HepG2 (cell line): ENCODE measurements around the gene RNF126. TPM values are rescaled to one million over a fixed set of nuclear protein-coding genes. Genes with fewer than 3 reads are reported as not detected.

Experiments
- ATAC-seq: fragments of 200-7000 bp; cut with Tn5 transposase; 3 replicates; pipeline ENCODE4 v1.9.1; 2020; ENCODE audit warnings: mild to moderate bottlenecking, moderate library complexity
- BruUV-seq: library from RNA; stranded (reverse); fragments of 400-500 nt; replicated peaks from 2 replicates; lab custom pipeline; 2021; lab: Mats Ljungman, UMichigan
- CTCF ChIA-PET: fragments of 300-600 bp; formaldehyde crosslinking; extraction: SDS; loops from one replicate; lab custom pipeline; 2021; ENCODE audit warnings: low total read pairs, inconsistent platforms, low intra/inter-chr PET ratio; lab: Yijun Ruan, JAX
- POLR2A ChIA-PET: fragments of 350-600 bp; sonication (Branson Sonifier 250); formaldehyde crosslinking; loops from one replicate; lab custom pipeline; 2020; ENCODE audit warnings: antibody characterized with exemption, inconsistent platforms; lab: Yijun Ruan, JAX
- DNase-seq: peaks from one replicate; pipeline ENCODE4 v3.0.0-alpha.2; 2015; ENCODE audit warnings: low spot score
- FAIRE-seq: peaks from 3 replicates; lab custom pipeline; 2011; peaks lifted over from hg19 to GRCh38; lab: Jason Lieb, UNC
- H2AFZ ChIP-seq: one replicate; pipeline ENCODE4 v1.6.1; 2011; ENCODE audit warnings: low read length, inconsistent platforms
- H3K27ac ChIP-seq: fragments of 300-600 bp; 3 replicates; pipeline ENCODE4 v1.8.0; 2011; ENCODE audit warnings: mixed run types, mild to moderate bottlenecking, mixed read lengths, low read length, inconsistent platforms; ENCODE audit not compliant: insufficient read depth; ENCODE audit errors: extremely low read length
- H3K27me3 ChIP-seq, 2 experiments: fragments of 200-600 bp in 1 of 2; 2 replicates in 1 of 2; 3 replicates in 1 of 2; pipeline versions ENCODE4 v1.6.0 to v1.8.0; 2011; ENCODE audit warnings: low read length in 2 of 2, mild to moderate bottlenecking in 2 of 2, moderate library complexity in 2 of 2, inconsistent platforms in 1 of 2; ENCODE audit not compliant: insufficient read depth in 2 of 2, control insufficient read depth in 1 of 2
- H3K36me3 ChIP-seq, 2 experiments: fragments of 200-600 bp in 1 of 2; replicated peaks in 1 of 2; 2 replicates in 1 of 2; 3 replicates in 1 of 2; pipeline versions ENCODE4 v1.5.1 to v1.8.0; 2011; ENCODE audit warnings: low read length in 2 of 2, inconsistent platforms in 1 of 2; ENCODE audit not compliant: insufficient read depth in 2 of 2, control insufficient read depth in 1 of 2
- H3K4me1 ChIP-seq: 2 replicates; pipeline ENCODE4 v1.5.1; 2012; ENCODE audit warnings: low read length, inconsistent platforms; ENCODE audit not compliant: insufficient read depth
- H3K4me2 ChIP-seq: 2 replicates; pipeline ENCODE4 v1.6.0; 2011; ENCODE audit warnings: low read depth, low read length, inconsistent platforms
- H3K4me3 ChIP-seq, 3 experiments: fragments of 200-600 bp in 1 of 3; sonication (generic), shearing (Covaris generic) in 1 of 3; replicated peaks in 1 of 3; 2 replicates each; pipeline ENCODE4 v1.5.1; 2011 to 2016; ENCODE audit warnings: low read length in 3 of 3, inconsistent platforms in 2 of 3, low read depth in 2 of 3, mild to moderate bottlenecking in 2 of 3, control low read depth in 1 of 3, mixed read lengths in 1 of 3; ENCODE audit not compliant: insufficient read depth in 1 of 3
- H3K79me2 ChIP-seq: one replicate; pipeline ENCODE4 v1.6.1; 2011; ENCODE audit warnings: low read length, inconsistent platforms; ENCODE audit not compliant: insufficient read depth
- H3K9ac ChIP-seq: 2 replicates; pipeline ENCODE4 v1.6.0; 2011; ENCODE audit warnings: mild to moderate bottlenecking, low read depth, low read length, inconsistent platforms; ENCODE audit not compliant: insufficient read depth
- H3K9me3 ChIP-seq: 2 replicates; pipeline ENCODE4 v1.5.1; 2012; ENCODE audit warnings: mild to moderate bottlenecking, low read length
- H4K20me1 ChIP-seq: 2 replicates; pipeline ENCODE4 v1.6.0; 2011; ENCODE audit warnings: inconsistent platforms, mild to moderate bottlenecking, low read length, moderate library complexity; ENCODE audit not compliant: insufficient read depth
- BCLAF1 ChIP-seq: fragments of 450-650 bp; IDR thresholded peaks from 2 replicates; pipeline ENCODE4 v1.6.1; 2017; ENCODE audit warnings: mild to moderate bottlenecking
- FOXA1 ChIP-seq, 2 experiments: fragments of 450-650 bp in 1 of 2; sonication (generic) in 1 of 2; formaldehyde crosslinking in 1 of 2; IDR thresholded peaks; 2 replicates each; pipeline versions ENCODE4 v1.4.0 to v1.6.1; 2016 to 2020; ENCODE audit warnings: missing genetic modification reagents in 1 of 2
- HOXA3 ChIP-seq: sonication (generic); formaldehyde crosslinking; IDR thresholded peaks from 2 replicates; pipeline ENCODE4 v1.5.0; 2020; ENCODE audit warnings: missing genetic modification reagents
- KAT8 ChIP-seq: IDR thresholded peaks from 2 replicates; pipeline ENCODE4 v1.6.1; 2016; ENCODE audit warnings: missing genetic modification reagents, missing compliant biosample characterization
- MYPOP ChIP-seq: sonication (generic); formaldehyde crosslinking; IDR thresholded peaks from 2 replicates; pipeline ENCODE4 v1.8.1; 2023; ENCODE audit warnings: mild to moderate bottlenecking, moderate library complexity, missing genetic modification reagents
- NFE2L2 ChIP-seq: fragments of 150-350 bp; IDR thresholded peaks from 2 replicates; pipeline ENCODE4 v1.6.1; 2014; ENCODE audit warnings: low read length
- NFKBIZ ChIP-seq: IDR thresholded peaks from 2 replicates; pipeline ENCODE4 v1.6.1; 2018; ENCODE audit warnings: missing genetic modification reagents, missing compliant biosample characterization
- PAX8 ChIP-seq: sonication (generic); formaldehyde crosslinking; IDR thresholded peaks from 2 replicates; pipeline ENCODE4 v1.8.0; 2022; ENCODE audit warnings: mild to moderate bottlenecking, missing genetic modification reagents, borderline replicate concordance
- TCF12 ChIP-seq, 2 experiments: fragments of 450-650 bp in 1 of 2; sonication (generic) in 1 of 2; formaldehyde crosslinking in 1 of 2; IDR thresholded peaks; 2 replicates each; pipeline versions ENCODE4 v1.6.1 to v1.8.0; 2017 to 2022; ENCODE audit warnings: antibody characterized with exemption in 1 of 2, mild to moderate bottlenecking in 1 of 2, missing genetic modification reagents in 1 of 2, moderate library complexity in 1 of 2
- TMF1 ChIP-seq: sonication (generic); formaldehyde crosslinking; IDR thresholded peaks from 2 replicates; pipeline ENCODE4 v1.8.1; 2022; ENCODE audit warnings: low read depth, missing genetic modification reagents
- ZEB1 ChIP-seq: IDR thresholded peaks from 2 replicates; pipeline ENCODE4 v1.6.1; 2012; ENCODE audit warnings: mild to moderate bottlenecking, low read depth, inconsistent platforms; ENCODE audit not compliant: insufficient replicate concordance
- ZKSCAN1 ChIP-seq: fragments of 150-350 bp; IDR thresholded peaks from 2 replicates; pipeline ENCODE4 v1.6.1; 2014; ENCODE audit warnings: low read length
- ZNF143 ChIP-seq: sonication (generic); formaldehyde crosslinking; IDR thresholded peaks from 2 replicates; pipeline ENCODE4 v1.4.0; 2020; ENCODE audit warnings: missing genetic modification reagents
- ZNF556 ChIP-seq: sonication (generic); formaldehyde crosslinking; IDR thresholded peaks from 2 replicates; pipeline ENCODE4 v1.4.0; 2020; ENCODE audit warnings: mild to moderate bottlenecking, missing genetic modification reagents, borderline replicate concordance
- ZNF768 ChIP-seq: sonication (generic); formaldehyde crosslinking; IDR thresholded peaks from 2 replicates; pipeline ENCODE4 v1.4.0; 2020; ENCODE audit warnings: missing genetic modification reagents
- WGBS: methylation state at CpG from one replicate; pipeline ENCODE4 v1.1.6; 2017; ENCODE audit warnings: low lambda C conversion rate; 5-methylcytosine and 5-hydroxymethylcytosine counted together
- in situ Hi-C: cut with HindIII; loops from 2 replicates; pipeline ENCODE4 v1.10.0; 2017; ENCODE audit warnings: low pct_unique_long_range_greater_than_20kb; ENCODE audit not compliant: extremely low pct_ligation_motif_present
- intact Hi-C: fragments of 100-400 bp; cut with micrococcal nuclease; formaldehyde crosslinking; loops from one replicate; pipeline ENCODE4 v1.10.0; 2022; ENCODE audit not compliant: unreplicated experiment
- polyA plus RNA-seq, 8 experiments: library from polyadenylated mRNA; depleted of rRNA in 3 of 8; stranded (reverse) in 7 of 8; unstranded in 1 of 8; fragments of >200 nt; fragmentation: Illumina TruSeq in 4 of 8; extraction: Trizol in 4 of 8; gene quantifications; 2 replicates each; pipeline versions ENCODE4 v1.2.1 to v1.2.3, GENCODE V29; 2011 to 2016; ENCODE audit warnings: low read depth in 4 of 8, missing spikeins in 1 of 8, mixed read lengths in 1 of 8; ENCODE audit not compliant: insufficient read depth in 1 of 8
- total RNA-seq, 5 experiments: library from RNA; depleted of rRNA; stranded (reverse); fragments of >200 nt; fragmentation: Illumina TruSeq; extraction: Trizol; gene quantifications; 2 replicates each; pipeline ENCODE4 v1.2.3, GENCODE V29; 2016; ENCODE audit warnings: low read depth in 1 of 5
- TF ChIP-seq, protein P1 (sequence below): IDR thresholded peaks from 2 replicates; pipeline ENCODE4 v1.6.1; 2016; ENCODE audit warnings: mild to moderate bottlenecking, missing biosample characterization, missing genetic modification reagents
- TF ChIP-seq, protein P2 (sequence below): sonication (generic); IDR thresholded peaks from 2 replicates; pipeline ENCODE4 v1.6.1; 2016; ENCODE audit warnings: low read depth, borderline replicate concordance

RNF126 gene
- total and polyA plus RNA-seq, 2 of the 13 experiments (the other 11 are each of a cell fraction or from before 2014, with no cell fraction given) = 23.2 to 34.0 TPM

DNA sequence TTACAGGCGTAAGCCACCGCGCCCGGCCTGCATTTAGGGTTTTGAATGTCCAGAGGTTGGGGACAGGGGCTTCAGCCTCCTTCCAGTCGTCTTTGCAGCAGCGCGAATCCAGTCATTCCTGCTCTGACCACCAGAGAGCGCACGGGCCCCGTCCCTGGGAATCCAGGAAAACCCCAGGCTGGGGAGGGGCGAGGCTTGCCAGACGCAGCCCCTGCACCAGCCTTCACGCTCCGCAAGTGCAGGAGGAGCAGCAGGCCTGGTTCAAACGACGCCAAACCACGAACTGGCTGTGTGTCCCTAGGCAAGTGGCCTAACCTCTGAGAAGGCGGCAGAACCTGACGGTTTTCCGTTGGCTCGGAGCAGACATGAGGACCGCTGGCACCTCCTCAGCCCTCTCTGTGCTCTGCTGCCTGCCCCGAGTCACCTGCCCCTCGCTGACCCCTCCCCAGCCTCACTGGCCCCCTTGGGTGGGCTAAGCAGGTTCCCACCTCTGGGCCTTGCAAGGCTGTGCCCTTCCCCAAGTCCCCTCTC lies 2.0 kb upstream of the RNF126 start (continued):
- no peak for TF ChIP-seq ZNF556 (CRISPR knock-in tag)
- TF ChIP-seq HOXA3 (CRISPR knock-in tag) = peak; percentile 67; the same call in 1 of the 2 replicates
- no peak for TF ChIP-seq ZNF143 (CRISPR knock-in tag)

GRCh38 chr19:663682-664117 lies 686 bp upstream of the RNF126 start:
- in situ Hi-C loops = no loop called here
- Histone ChIP-seq H3K4me3 (peak overlapping the region; percentile 35 to 99 (median 66); a peak in 5 of 6 replicates), H3K27me3 (no peaks in the 10 kb centered on the region; a peak in 1 of 5 replicates), H3K9me3 (no peaks in the 10 kb centered on the region; the same call in 1 of the 2 replicates), H3K27ac (peak overlapping the region; percentile 79), H3K79me2 (peaks cover 42% of the 10 kb centered on the region), H2AFZ (no peak overlapping the region), H4K20me1 (peaks cover 28% of the 10 kb centered on the region), H3K4me1 (peaks cover 53% of the 10 kb centered on the region), H3K9ac (peak overlapping the region; percentile 65), H3K4me2 (peak overlapping the region; percentile 76), H3K36me3 (peaks cover 1 to 3% of the 10 kb centered on the region in 2 experiments; a peak in 2 of 5 replicates)
- 64% methylated on average over 15 of the region's 18 CpGs for WGBS
- DNase-seq (no peak), ATAC-seq (peak; percentile 4), FAIRE-seq (no peak)
- BruUV-seq = no TSS peak
- CTCF ChIA-PET = interaction anchor here (1.7 kb wide), 1 partner anchor 70 kb away, joined by 8 read pairs; no protein-coding TSS in a partner anchor
- intact Hi-C loops = loop anchor here (1.0 to 10.0 kb wide), 3 partner anchors 71 to 261 kb away; partner anchors contain the start of genes ARID3A and HCN2
- POLR2A ChIA-PET = interaction anchor here (0.5 to 1.7 kb wide), 18 partner anchors 12 to 197 kb away, joined by 3 to 11 read pairs (median 4); partner anchors contain the start of gene FSTL3
- TF ChIP-seq TMF1 = no peak
- TF ChIP-seq BCLAF1 = no peak
- TF ChIP-seq KAT8 (CRISPR knock-in tag) = 0 out of 2 replicates have a peak, but pooled peaks have one; percentile 10
- TF ChIP-seq MYPOP (CRISPR knock-in tag) = no peak; the same call in 1 of the 2 replicates
- TF ChIP-seq, protein P1, sequence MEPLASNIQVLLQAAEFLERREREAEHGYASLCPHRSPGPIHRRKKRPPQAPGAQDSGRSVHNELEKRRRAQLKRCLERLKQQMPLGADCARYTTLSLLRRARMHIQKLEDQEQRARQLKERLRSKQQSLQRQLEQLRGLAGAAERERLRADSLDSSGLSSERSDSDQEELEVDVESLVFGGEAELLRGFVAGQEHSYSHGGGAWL (CRISPR knock-in tag) = no peak
- TF ChIP-seq NFE2L2 = no peak
- TF ChIP-seq TCF12 (IDR thresholded peaks at IDR 0.05) = no peak
- TF ChIP-seq TCF12 (CRISPR knock-in tag; IDR thresholded peaks at IDR 0.05) = no peak
- TF ChIP-seq, protein P2, sequence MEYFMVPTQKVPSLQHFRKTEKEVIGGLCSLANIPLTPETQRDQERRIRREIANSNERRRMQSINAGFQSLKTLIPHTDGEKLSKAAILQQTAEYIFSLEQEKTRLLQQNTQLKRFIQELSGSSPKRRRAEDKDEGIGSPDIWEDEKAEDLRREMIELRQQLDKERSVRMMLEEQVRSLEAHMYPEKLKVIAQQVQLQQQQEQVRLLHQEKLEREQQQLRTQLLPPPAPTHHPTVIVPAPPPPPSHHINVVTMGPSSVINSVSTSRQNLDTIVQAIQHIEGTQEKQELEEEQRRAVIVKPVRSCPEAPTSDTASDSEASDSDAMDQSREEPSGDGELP = peak; percentile 75; the same call in 1 of the 2 replicates
- 0 out of 2 replicates have a peak, but pooled peaks have one; percentile 36 for TF ChIP-seq NFKBIZ (CRISPR knock-in tag)
- TF ChIP-seq ZNF768 (CRISPR knock-in tag) = peak; percentile 63
- no peak for TF ChIP-seq PAX8 (CRISPR knock-in tag)
- no peak for TF ChIP-seq ZEB1
- no peak for TF ChIP-seq FOXA1 (IDR thresholded peaks at IDR 0.05)
- no peak for TF ChIP-seq FOXA1 (CRISPR knock-in tag; IDR thresholded peaks at IDR 0.05)
- no peak for TF ChIP-seq ZKSCAN1
